B cell (primary cell): ENCODE results near the gene ST8SIA1.

Experiments
- EZH2 ChIP-seq: IDR thresholded peaks from 2 replicates; pipeline ENCODE4 v1.6.1; 2012; ENCODE audit warnings: borderline replicate concordance, low read depth, mild to moderate bottlenecking, moderate library complexity, low read length; ENCODE audit not compliant: insufficient read depth, poor library complexity, severe bottlenecking
- TF ChIP-seq, protein P1 (sequence below): fragments of 200-600 bp; IDR thresholded peaks from one replicate; pipeline ENCODE4 v1.8.0; 2022; ENCODE audit warnings: antibody characterized with exemption, mild to moderate bottlenecking

GRCh38 chr12:22271023-22271422 lies 63.5 kb downstream of the ST8SIA1 start:
- TF ChIP-seq, protein P1, sequence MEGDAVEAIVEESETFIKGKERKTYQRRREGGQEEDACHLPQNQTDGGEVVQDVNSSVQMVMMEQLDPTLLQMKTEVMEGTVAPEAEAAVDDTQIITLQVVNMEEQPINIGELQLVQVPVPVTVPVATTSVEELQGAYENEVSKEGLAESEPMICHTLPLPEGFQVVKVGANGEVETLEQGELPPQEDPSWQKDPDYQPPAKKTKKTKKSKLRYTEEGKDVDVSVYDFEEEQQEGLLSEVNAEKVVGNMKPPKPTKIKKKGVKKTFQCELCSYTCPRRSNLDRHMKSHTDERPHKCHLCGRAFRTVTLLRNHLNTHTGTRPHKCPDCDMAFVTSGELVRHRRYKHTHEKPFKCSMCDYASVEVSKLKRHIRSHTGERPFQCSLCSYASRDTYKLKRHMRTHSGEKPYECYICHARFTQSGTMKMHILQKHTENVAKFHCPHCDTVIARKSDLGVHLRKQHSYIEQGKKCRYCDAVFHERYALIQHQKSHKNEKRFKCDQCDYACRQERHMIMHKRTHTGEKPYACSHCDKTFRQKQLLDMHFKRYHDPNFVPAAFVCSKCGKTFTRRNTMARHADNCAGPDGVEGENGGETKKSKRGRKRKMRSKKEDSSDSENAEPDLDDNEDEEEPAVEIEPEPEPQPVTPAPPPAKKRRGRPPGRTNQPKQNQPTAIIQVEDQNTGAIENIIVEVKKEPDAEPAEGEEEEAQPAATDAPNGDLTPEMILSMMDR, result no peak
- TF ChIP-seq EZH2, result no peak
